DMS 273 treated with DMSO at 0.1 percent for 48 hours (cell line): Measurements from ENCODE around the gene PSMC3IP.
A peak's percentile ranks its signal among the peaks of the same experiment; 100 is the strongest.

Experiments used
- DNase-seq: peaks from one replicate; lab custom pipeline; 2025; lab: John Stamatoyannopoulos, UW

Gene PSMC3IP

GRCh38 chr17:42585353-42585752 lies 7.8 kb upstream of the PSMC3IP start:
- no peak for DNase-seq

- no peak for DNase-seq
These were observed 7.4 kb upstream of the PSMC3IP start for GRCh38 chr17:42584880-42585279.

- DNase-seq: no peak
These were observed 4.3 kb upstream of the PSMC3IP start for GRCh38 chr17:42581744-42582270.

GRCh38 chr17:42579794-42580551 lies 2.4 kb upstream of the PSMC3IP start:
- DNase-seq: no peak

- peak; percentile 54 for DNase-seq
These were observed 847 bp upstream of the PSMC3IP start for GRCh38 chr17:42578282-42578869.

GRCh38 chr17:42577140-42577531 lies 393 bp downstream of the PSMC3IP start:
- no peak for DNase-seq

GRCh38 chr17:42574463-42574862 lies 3.1 kb downstream of the PSMC3IP start:
- DNase-seq: no peak

GRCh38 chr17:42573095-42573494 lies 4.4 kb downstream of the PSMC3IP start:
- DNase-seq: no peak

- no peak for DNase-seq
These were observed 5.9 kb downstream of the PSMC3IP start for GRCh38 chr17:42571435-42572225.

- DNase-seq: no peak
These were observed 9.0 kb downstream of the PSMC3IP start for GRCh38 chr17:42568341-42569111.

GRCh38 chr17:42566883-42567573 lies 10.5 kb downstream of the PSMC3IP start, which contains the start of gene MLX:
Gene MLX, plus strand, starts transcription at chr17:42567100. Its CDS starts 25 bp downstream, at chr17:42567125.
- peak; percentile 67 for DNase-seq

GRCh38 chr17:42566215-42566882 lies 11.2 kb downstream of the PSMC3IP start:
- no peak for DNase-seq

GRCh38 chr17:42565523-42566214 lies 11.9 kb downstream of the PSMC3IP start:
- no peak for DNase-seq

- DNase-seq: no peak
These were observed 12.6 kb downstream of the PSMC3IP start for GRCh38 chr17:42564815-42565522.

- no peak for DNase-seq
These were observed 13.6 kb downstream of the PSMC3IP start for GRCh38 chr17:42563950-42564349.

- DNase-seq: no peak
These were observed 14.0 kb downstream of the PSMC3IP start for GRCh38 chr17:42563543-42563942.

- no peak for DNase-seq
These were observed 14.4 kb downstream of the PSMC3IP start for GRCh38 chr17:42563143-42563509.

- DNase-seq: no peak
These were observed 15.0 kb downstream of the PSMC3IP start for GRCh38 chr17:42562388-42563142.
